ENCODE measurements around the gene KIAA1549.

DNA sequence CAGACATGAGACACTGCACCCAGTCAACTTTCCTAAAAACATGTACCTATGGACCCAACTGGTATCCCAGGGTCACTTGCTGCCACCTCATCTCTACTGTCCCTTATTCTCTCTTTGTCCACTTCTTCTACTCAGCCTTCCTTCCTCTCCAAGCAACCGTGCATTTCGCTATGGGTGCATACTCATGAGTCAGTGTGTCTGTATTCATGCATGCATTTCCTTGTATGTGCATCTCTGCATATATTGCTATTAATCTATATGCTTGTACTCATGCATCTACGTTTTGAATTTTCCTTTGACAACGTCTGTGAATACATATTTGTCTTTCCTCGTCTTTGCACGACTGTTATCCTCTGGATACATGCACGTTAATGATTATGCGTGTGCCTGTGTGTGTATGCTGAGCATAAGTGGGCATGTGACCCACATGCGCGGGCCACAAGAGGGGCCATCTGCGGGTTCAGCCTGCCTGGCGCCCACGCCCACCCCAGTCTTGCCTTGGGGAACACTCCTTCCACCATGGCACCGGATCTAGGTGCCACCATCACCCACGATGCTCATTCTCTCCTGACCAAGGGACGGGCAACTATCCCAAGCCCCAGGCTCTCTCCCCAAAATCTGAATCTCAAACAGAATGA lies 23.3 kb downstream of the KIAA1549 start:
- TF ChIP-seq, protein P1, sequence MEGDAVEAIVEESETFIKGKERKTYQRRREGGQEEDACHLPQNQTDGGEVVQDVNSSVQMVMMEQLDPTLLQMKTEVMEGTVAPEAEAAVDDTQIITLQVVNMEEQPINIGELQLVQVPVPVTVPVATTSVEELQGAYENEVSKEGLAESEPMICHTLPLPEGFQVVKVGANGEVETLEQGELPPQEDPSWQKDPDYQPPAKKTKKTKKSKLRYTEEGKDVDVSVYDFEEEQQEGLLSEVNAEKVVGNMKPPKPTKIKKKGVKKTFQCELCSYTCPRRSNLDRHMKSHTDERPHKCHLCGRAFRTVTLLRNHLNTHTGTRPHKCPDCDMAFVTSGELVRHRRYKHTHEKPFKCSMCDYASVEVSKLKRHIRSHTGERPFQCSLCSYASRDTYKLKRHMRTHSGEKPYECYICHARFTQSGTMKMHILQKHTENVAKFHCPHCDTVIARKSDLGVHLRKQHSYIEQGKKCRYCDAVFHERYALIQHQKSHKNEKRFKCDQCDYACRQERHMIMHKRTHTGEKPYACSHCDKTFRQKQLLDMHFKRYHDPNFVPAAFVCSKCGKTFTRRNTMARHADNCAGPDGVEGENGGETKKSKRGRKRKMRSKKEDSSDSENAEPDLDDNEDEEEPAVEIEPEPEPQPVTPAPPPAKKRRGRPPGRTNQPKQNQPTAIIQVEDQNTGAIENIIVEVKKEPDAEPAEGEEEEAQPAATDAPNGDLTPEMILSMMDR (IDR thresholded peaks at IDR 0.05; ENCODE audit: low read depth, low read length, missing input control): no peak
- TF ChIP-seq, protein P2, sequence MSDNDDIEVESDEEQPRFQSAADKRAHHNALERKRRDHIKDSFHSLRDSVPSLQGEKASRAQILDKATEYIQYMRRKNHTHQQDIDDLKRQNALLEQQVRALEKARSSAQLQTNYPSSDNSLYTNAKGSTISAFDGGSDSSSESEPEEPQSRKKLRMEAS (IDR thresholded peaks at IDR 0.05): no peak
- TF ChIP-seq REST (IDR thresholded peaks at IDR 0.05) (no peak), HNF4A (conservative IDR thresholded peaks at IDR 0.05) (no peak)
- TF ChIP-seq, protein P3, sequence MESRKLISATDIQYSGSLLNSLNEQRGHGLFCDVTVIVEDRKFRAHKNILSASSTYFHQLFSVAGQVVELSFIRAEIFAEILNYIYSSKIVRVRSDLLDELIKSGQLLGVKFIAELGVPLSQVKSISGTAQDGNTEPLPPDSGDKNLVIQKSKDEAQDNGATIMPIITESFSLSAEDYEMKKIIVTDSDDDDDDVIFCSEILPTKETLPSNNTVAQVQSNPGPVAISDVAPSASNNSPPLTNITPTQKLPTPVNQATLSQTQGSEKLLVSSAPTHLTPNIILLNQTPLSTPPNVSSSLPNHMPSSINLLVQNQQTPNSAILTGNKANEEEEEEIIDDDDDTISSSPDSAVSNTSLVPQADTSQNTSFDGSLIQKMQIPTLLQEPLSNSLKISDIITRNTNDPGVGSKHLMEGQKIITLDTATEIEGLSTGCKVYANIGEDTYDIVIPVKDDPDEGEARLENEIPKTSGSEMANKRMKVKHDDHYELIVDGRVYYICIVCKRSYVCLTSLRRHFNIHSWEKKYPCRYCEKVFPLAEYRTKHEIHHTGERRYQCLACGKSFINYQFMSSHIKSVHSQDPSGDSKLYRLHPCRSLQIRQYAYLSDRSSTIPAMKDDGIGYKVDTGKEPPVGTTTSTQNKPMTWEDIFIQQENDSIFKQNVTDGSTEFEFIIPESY (IDR thresholded peaks at IDR 0.05): no peak
